Neuronal stem cell (in vitro differentiated cells): Measurements from ENCODE around the gene MYH3.

Experiments
- DNase-seq: peaks from one replicate; pipeline ENCODE4 v3.0.0-alpha.2; 2013; ENCODE audit warnings: low spot score
- H2AFZ ChIP-seq: one replicate; pipeline ENCODE4 v1.6.1; 2013; ENCODE audit warnings: mild to moderate bottlenecking, low read length, inconsistent platforms
- H2AK5ac ChIP-seq: 2 replicates; pipeline ENCODE4 v1.6.1; 2013; ENCODE audit warnings: low read depth, mild to moderate bottlenecking, inconsistent platforms, low read length, moderate library complexity, mixed read lengths
- H2BK120ac ChIP-seq: 2 replicates; pipeline ENCODE4 v1.6.1; 2013; ENCODE audit warnings: low read depth, mild to moderate bottlenecking, inconsistent platforms, low read length, moderate library complexity, mixed read lengths
- H2BK12ac ChIP-seq: one replicate; pipeline ENCODE4 v1.6.1; 2013; ENCODE audit warnings: low read length, inconsistent platforms
- H2BK15ac ChIP-seq: 2 replicates; pipeline ENCODE4 v1.6.1; 2013; ENCODE audit warnings: mild to moderate bottlenecking, low read length, inconsistent platforms, mixed read lengths
- H2BK5ac ChIP-seq: one replicate; pipeline ENCODE4 v1.6.1; 2013; ENCODE audit warnings: inconsistent platforms, mild to moderate bottlenecking, low read length, moderate library complexity
- H3K14ac ChIP-seq: one replicate; pipeline ENCODE4 v1.6.1; 2013; ENCODE audit warnings: low read length, inconsistent platforms
- H3K18ac ChIP-seq: 2 replicates; pipeline ENCODE4 v1.6.1; 2013; ENCODE audit warnings: low read length, inconsistent platforms
- H3K23ac ChIP-seq: 2 replicates; pipeline ENCODE4 v1.6.1; 2013; ENCODE audit warnings: low read depth, mild to moderate bottlenecking, mixed read lengths, low read length, inconsistent platforms; ENCODE audit not compliant: poor library complexity
- H3K27ac ChIP-seq: replicated peaks from 3 replicates; pipeline ENCODE4 v1.5.1; 2013; ENCODE audit warnings: low read length, inconsistent platforms
- H3K27me3 ChIP-seq, 3 experiments: 2 replicates each; pipeline ENCODE4 v1.6.1; 2013; ENCODE audit warnings: low read length in 3 of 3, mild to moderate bottlenecking in 2 of 3, inconsistent platforms in 1 of 3, low read depth in 1 of 3, mixed read lengths in 1 of 3, moderate library complexity in 1 of 3; ENCODE audit not compliant: control insufficient read depth in 3 of 3, insufficient read depth in 3 of 3
- H3K36me3 ChIP-seq, 2 donors: replicated peaks in 1 of 2; 2 replicates each; pipeline ENCODE4 v1.6.1; 2013; ENCODE audit warnings: low read length in 2 of 2; ENCODE audit not compliant: control insufficient read depth in 2 of 2, insufficient read depth in 2 of 2
- H3K4ac ChIP-seq: 2 replicates; pipeline ENCODE4 v1.6.1; 2013; ENCODE audit warnings: inconsistent platforms, mild to moderate bottlenecking, low read length, moderate library complexity
- H3K4me1 ChIP-seq, 2 donors: 1 replicate in 1 of 2; 2 replicates in 1 of 2; pipeline ENCODE4 v1.6.1; 2013; ENCODE audit warnings: low read length in 2 of 2, low read depth in 1 of 2; ENCODE audit not compliant: control insufficient read depth in 2 of 2, insufficient read depth in 1 of 2
- H3K4me2 ChIP-seq: one replicate; pipeline ENCODE4 v1.6.1; 2013; ENCODE audit warnings: mild to moderate bottlenecking, low read length, inconsistent platforms; ENCODE audit not compliant: insufficient read depth, poor library complexity, severe bottlenecking
- H3K4me3 ChIP-seq, 2 donors: 2 replicates each; pipeline ENCODE4 v1.5.1; 2013; ENCODE audit warnings: low read length in 2 of 2, mild to moderate bottlenecking in 2 of 2, inconsistent platforms in 1 of 2, moderate library complexity in 1 of 2
- H3K79me1 ChIP-seq: one replicate; pipeline ENCODE4 v1.6.1; 2013; ENCODE audit warnings: low read depth, mild to moderate bottlenecking, inconsistent platforms, low read length, moderate library complexity
- H3K9ac ChIP-seq: one replicate; pipeline ENCODE4 v1.6.1; 2013; ENCODE audit warnings: mild to moderate bottlenecking, low read depth, low read length, inconsistent platforms; ENCODE audit not compliant: poor library complexity
- H3K9me3 ChIP-seq, 2 donors: replicated peaks in 1 of 2; 2 replicates each; pipeline versions ENCODE3 to v1.6.1; 2013; ENCODE audit warnings: low read length in 2 of 2, mild to moderate bottlenecking in 2 of 2, inconsistent platforms in 1 of 2, low read depth in 1 of 2, mixed read lengths in 1 of 2, moderate library complexity in 1 of 2; ENCODE audit not compliant: control insufficient read depth in 2 of 2, insufficient read depth in 1 of 2
- H4K8ac ChIP-seq: one replicate; pipeline ENCODE4 v1.6.1; 2013; ENCODE audit warnings: low read depth, mild to moderate bottlenecking, inconsistent platforms, low read length, moderate library complexity
- H4K91ac ChIP-seq: one replicate; pipeline ENCODE4 v1.6.1; 2013; ENCODE audit warnings: low read length, low read depth, mild to moderate bottlenecking, inconsistent platforms; ENCODE audit not compliant: poor library complexity
- whole genome bisulfite sequencing, 2 donors: extraction: QIAGEN DNeasy Blood & Tissue Kit; methylation state at CpG; one replicate each; pipeline ENCODE4 v1.1.7; 2013; ENCODE audit warnings: missing lambda C conversion rate in 2 of 2, mixed read lengths in 1 of 2; ENCODE audit not compliant: insufficient read length in 2 of 2, insufficient replicate concordance in 1 of 2; ENCODE audit errors: extremely low coverage in 2 of 2; 5-methylcytosine and 5-hydroxymethylcytosine counted together

Gene MYH3

DNA sequence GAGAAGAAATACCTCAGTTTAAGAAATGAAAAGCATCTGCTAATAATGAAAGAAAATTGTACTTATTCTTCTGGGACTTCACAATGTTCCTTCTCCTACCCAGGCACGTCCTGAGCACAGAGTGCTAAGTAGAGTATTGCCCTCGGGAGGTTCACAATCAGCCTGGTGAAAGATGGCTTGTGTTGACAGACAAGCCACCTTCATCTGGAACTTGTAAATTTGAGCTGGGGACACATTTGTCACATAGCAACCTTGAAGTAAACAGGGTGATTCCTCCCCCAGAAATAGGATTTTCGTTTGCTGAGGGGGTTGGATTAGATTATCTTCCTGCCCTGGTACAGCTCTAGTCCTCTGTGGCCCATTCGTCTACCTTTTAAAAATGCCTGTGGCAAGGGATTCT is 73.3 kb downstream of the MYH3 start:
- WGBS, 2 donors = no CpG with 5 or more reads among the region's 4 CpGs

DNA sequence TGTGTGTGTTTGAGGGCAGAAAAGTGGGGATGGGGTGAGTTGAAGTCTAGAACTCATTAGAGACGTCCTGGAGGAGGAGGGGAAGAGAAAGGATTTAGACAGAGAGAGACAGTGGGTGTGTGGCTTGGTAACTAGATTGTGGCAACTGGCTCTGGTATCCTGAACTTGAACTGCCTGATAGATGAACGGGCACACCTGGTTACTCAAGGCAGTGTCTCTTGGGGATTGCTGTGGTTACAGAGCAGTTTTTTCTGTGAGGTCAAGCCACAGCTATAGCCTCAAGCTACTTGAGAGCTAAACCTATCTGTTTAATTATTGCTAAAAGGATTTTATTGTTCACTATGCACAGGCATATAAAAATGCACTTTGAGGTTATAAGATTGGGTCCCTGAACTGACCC is 77.8 kb downstream of the MYH3 start:
- Histone ChIP-seq H3K4me2 (no peak overlapping the region), H3K36me3 (no peaks in the 10 kb centered on the region), H3K4me3 (no peak overlapping the region), H2AK5ac (no peak overlapping the region), H4K8ac (no peak overlapping the region), H3K79me1 (no peaks in the 10 kb centered on the region), H3K27me3 (no peaks in the 10 kb centered on the region), H3K9ac (no peak overlapping the region), H4K91ac (no peak overlapping the region), H3K4ac (no peak overlapping the region), H2BK12ac (no peak overlapping the region), H3K18ac (no peak overlapping the region), H3K23ac (no peak overlapping the region), H3K4me1 (no peaks in the 10 kb centered on the region), H2BK120ac (no peak overlapping the region), H2BK15ac (no peak overlapping the region), H3K9me3 (no peaks in the 10 kb centered on the region), H2BK5ac (no peak overlapping the region), H3K14ac (no peak overlapping the region), H2AFZ (no peak overlapping the region), H3K27ac (no peak overlapping the region)
- no peak for DNase-seq
- no CpG with 5 or more reads among the region's 2 CpGs for WGBS, 2 donors

More for the DNA sequence above, 73.3 kb downstream of the MYH3 start:
- Histone ChIP-seq H3K36me3 (no peaks in the 10 kb centered on the region), H2BK120ac (no peak overlapping the region), H4K8ac (no peak overlapping the region), H3K27ac (no peak overlapping the region), H2BK12ac (no peak overlapping the region), H3K18ac (no peak overlapping the region), H2BK5ac (no peak overlapping the region), H3K4ac (no peak overlapping the region), H2AK5ac (no peak overlapping the region), H3K79me1 (no peaks in the 10 kb centered on the region), H3K4me2 (no peak overlapping the region), H3K9ac (no peak overlapping the region), H3K9me3 (no peaks in the 10 kb centered on the region), H3K23ac (no peak overlapping the region), H3K27me3 (peaks cover 0 to 7% (median 0%) of the 10 kb centered on the region in 3 experiments), H2BK15ac (no peak overlapping the region), H4K91ac (no peak overlapping the region), H3K14ac (no peak overlapping the region), H2AFZ (no peak overlapping the region), H3K4me3 (no peak overlapping the region), H3K4me1 (no peaks in the 10 kb centered on the region)
- DNase-seq = no peak
